Upper lobe of left lung (tissue), 6 donors: ENCODE data around the gene WFDC5. TPM values are rescaled to one million over a fixed set of nuclear protein-coding genes. Genes with fewer than 3 reads are reported as not detected.

Source experiments
- ATAC-seq, 2 donors: fragments of 200-7000 bp; cut with Tn5 transposase; one replicate each; pipeline ENCODE4 v1.9.1; 2022; ENCODE audit warnings: mild to moderate bottlenecking in 2 of 2, moderate library complexity in 2 of 2; ENCODE audit not compliant: low FRiP score in 2 of 2
- DNase-seq, 2 donors: peaks; one replicate each; pipeline ENCODE4 v3.0.0-alpha.2; 2019 to 2020
- H3K27ac ChIP-seq, 4 donors: fragments of 200-600 bp; sonication (generic); one replicate each; pipeline ENCODE4 v1.5.1; 2016 to 2019
- H3K27me3 ChIP-seq, 4 donors: fragments of 200-600 bp; sonication (generic); one replicate each; pipeline ENCODE4 v1.5.1; 2017 to 2019
- H3K36me3 ChIP-seq, 4 donors: fragments of 200-600 bp; sonication (generic); one replicate each; pipeline ENCODE4 v1.5.1; 2016 to 2019
- H3K4me1 ChIP-seq, 4 donors: fragments of 200-600 bp; sonication (generic); one replicate each; pipeline ENCODE4 v1.5.1; 2018 to 2019
- H3K4me3 ChIP-seq, 4 donors: fragments of 200-600 bp; sonication (generic); one replicate each; pipeline ENCODE4 v1.5.1; 2017 to 2019; ENCODE audit warnings: mild to moderate bottlenecking in 2 of 4, moderate library complexity in 1 of 4
- H3K9me3 ChIP-seq, 4 donors: fragments of 200-600 bp; sonication (generic); one replicate each; pipeline ENCODE4 v1.5.1; 2018 to 2019
- EP300 ChIP-seq, 4 donors: sonication (generic); formaldehyde crosslinking; IDR thresholded peaks; one replicate each; pipeline ENCODE4 v1.5.1; 2017; ENCODE audit warnings: antibody characterized with exemption in 4 of 4, control low read depth in 2 of 4
- POLR2A ChIP-seq, 4 donors: fragments of 450-650 bp; IDR thresholded peaks; one replicate each; pipeline ENCODE4 v1.5.1; 2016 to 2017; ENCODE audit warnings: antibody characterized with exemption in 4 of 4, mild to moderate bottlenecking in 2 of 4
- POLR2AphosphoS5 ChIP-seq, 2 donors: sonication (generic); formaldehyde crosslinking; IDR thresholded peaks; one replicate each; pipeline ENCODE4 v1.5.1; 2017; ENCODE audit warnings: antibody characterized with exemption in 2 of 2
- WGBS, 2 donors: methylation state at CpG; one replicate each; pipeline ENCODE4 v1.1.5; 2017 to 2018; 5-methylcytosine and 5-hydroxymethylcytosine counted together
- total RNA-seq, 6 donors: library from RNA; depleted of rRNA in 4 of 6; stranded (reverse); fragments of >200 nt in 4 of 6; gene quantifications; one replicate each; pipeline versions ENCODE4 v1.1.0 to v1.2.1, GENCODE V29; 2016 to 2021
- TF ChIP-seq, protein P1 (sequence below), 6 experiments: fragments of 450-650 bp in 4 of 6; fragments of 200-600 bp in 2 of 6; sonication (generic) in 2 of 6; IDR thresholded peaks; one replicate each; pipeline ENCODE4 v1.5.1; 2016 to 2019; ENCODE audit warnings: antibody characterized with exemption in 6 of 6
- donor health status: DM: no; HTN: no; CAD: no; lungs with moderate emphysema.
- donor health status: DM: no; HTN: yes; CAD: no; lungs with severe emphysema.

The WFDC5 gene
- total RNA-seq, 6 donors from 2014 or later, result 0.57 to 2.0 TPM; not detected in 4

- ATAC-seq (no peak), DNase-seq (no peak)
- TF ChIP-seq, protein P1, sequence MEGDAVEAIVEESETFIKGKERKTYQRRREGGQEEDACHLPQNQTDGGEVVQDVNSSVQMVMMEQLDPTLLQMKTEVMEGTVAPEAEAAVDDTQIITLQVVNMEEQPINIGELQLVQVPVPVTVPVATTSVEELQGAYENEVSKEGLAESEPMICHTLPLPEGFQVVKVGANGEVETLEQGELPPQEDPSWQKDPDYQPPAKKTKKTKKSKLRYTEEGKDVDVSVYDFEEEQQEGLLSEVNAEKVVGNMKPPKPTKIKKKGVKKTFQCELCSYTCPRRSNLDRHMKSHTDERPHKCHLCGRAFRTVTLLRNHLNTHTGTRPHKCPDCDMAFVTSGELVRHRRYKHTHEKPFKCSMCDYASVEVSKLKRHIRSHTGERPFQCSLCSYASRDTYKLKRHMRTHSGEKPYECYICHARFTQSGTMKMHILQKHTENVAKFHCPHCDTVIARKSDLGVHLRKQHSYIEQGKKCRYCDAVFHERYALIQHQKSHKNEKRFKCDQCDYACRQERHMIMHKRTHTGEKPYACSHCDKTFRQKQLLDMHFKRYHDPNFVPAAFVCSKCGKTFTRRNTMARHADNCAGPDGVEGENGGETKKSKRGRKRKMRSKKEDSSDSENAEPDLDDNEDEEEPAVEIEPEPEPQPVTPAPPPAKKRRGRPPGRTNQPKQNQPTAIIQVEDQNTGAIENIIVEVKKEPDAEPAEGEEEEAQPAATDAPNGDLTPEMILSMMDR (IDR thresholded peaks at IDR 0.05), result no peak
- no peak for TF ChIP-seq EP300 (IDR thresholded peaks at IDR 0.05)
- no peak for TF ChIP-seq POLR2A (IDR thresholded peaks at IDR 0.05)
- no peak for TF ChIP-seq POLR2AphosphoS5 (IDR thresholded peaks at IDR 0.05)
- Histone ChIP-seq H3K9me3 (peaks cover 0 to 9% (median 0%) of the 10 kb centered on the region in 4 donors), H3K4me3 (no peak overlapping the region), H3K4me1 (no peaks in the 10 kb centered on the region), H3K27ac (no peak overlapping the region), H3K36me3 (peaks cover 0 to 60% (median 26%) of the 10 kb centered on the region in 4 donors), H3K27me3 (no peaks in the 10 kb centered on the region)
- WGBS, 2 donors, result 94 to 96% methylated on average over 3 of the region's 3 CpGs
These were observed 32.5 kb downstream of the WFDC5 start for GRCh38 chr20:45082468-45082867.

DNA sequence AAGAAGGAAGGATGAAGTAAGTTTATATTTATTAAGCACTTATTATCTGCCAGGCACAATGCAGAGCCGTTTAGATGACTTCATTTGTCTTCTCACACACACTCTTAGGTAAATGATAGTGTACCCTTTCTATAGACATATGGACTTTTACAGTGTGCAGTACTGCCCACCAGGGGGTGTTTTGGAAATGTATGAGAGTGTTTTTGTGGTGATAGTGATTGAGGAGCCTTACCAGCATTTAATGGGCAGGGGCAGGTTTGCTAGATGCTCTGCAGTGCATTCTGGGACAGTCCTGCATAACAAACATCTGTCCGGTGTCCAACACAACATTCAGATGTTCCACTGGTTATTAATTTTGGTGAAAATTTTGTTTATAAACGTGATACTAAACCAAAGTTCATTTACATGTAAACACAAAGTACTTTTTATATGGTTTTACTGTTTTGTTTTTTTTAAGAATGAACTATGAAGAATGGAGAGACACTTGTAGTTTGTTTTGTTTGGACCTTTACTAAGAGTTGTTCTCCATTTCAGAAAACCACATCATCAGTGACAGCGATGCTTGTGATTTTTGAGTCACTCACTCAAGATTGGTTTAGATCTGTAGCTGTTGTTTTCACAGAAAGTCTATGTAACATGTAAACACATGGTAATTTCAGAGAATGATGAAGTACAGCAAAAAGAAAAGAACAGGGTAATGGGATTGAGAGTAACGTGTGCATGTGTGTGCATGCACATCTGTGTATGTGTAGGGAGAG is 33.9 kb downstream of the WFDC5 start:
- ATAC-seq, result no peak
- Histone ChIP-seq H3K9me3 (peaks cover 0 to 9% (median 0%) of the 10 kb centered on the region in 4 donors), H3K27ac (no peak overlapping the region), H3K4me1 (no peaks in the 10 kb centered on the region), H3K36me3 (peaks cover 8 to 74% (median 33%) of the 10 kb centered on the region in 4 donors), H3K4me3 (no peak overlapping the region), H3K27me3 (no peaks in the 10 kb centered on the region)
- no peak for DNase-seq
- 80 to 84% methylated on average over 5 of the region's 5 CpGs for WGBS, 2 donors
- TF ChIP-seq POLR2AphosphoS5 (IDR thresholded peaks at IDR 0.05), result no peak
- TF ChIP-seq EP300 (IDR thresholded peaks at IDR 0.05), result no peak
- TF ChIP-seq, protein P1 (IDR thresholded peaks at IDR 0.05), result no peak
- TF ChIP-seq POLR2A (IDR thresholded peaks at IDR 0.05), result no peak

DNA sequence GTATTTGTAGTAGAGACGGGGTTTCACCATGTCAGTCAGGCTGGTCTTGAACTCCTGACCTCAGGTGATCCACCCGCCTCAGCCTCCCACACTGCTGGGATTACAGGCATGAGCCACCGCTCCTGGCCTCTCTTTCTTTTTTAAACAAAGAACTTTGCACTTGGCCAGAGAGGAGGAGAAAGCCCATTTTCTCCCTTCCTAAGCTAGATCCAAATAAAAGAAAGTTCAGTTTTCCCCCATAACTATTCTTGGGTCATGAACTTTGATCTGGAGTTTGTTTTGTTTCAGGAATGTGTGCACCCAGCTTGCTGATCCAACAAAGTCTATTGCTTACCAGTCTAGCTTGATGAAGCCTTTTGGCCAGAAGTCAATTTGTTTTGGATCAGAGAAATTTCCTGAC is 37.4 kb downstream of the WFDC5 start:
- Histone ChIP-seq H3K9me3 (peaks cover 0 to 5% (median 0%) of the 10 kb centered on the region in 4 donors), H3K4me1 (no peaks in the 10 kb centered on the region), H3K36me3 (peaks cover 10 to 96% (median 47%) of the 10 kb centered on the region in 4 donors), H3K27ac (no peak overlapping the region), H3K27me3 (no peaks in the 10 kb centered on the region), H3K4me3 (no peak overlapping the region)
- DNase-seq (no peak), ATAC-seq (no peak)
- TF ChIP-seq EP300 (IDR thresholded peaks at IDR 0.05) (no peak), POLR2A (IDR thresholded peaks at IDR 0.05) (no peak), POLR2AphosphoS5 (IDR thresholded peaks at IDR 0.05) (no peak)
- TF ChIP-seq, protein P1 (IDR thresholded peaks at IDR 0.05), result no peak
- 92% methylated on average over 3 of the region's 3 CpGs for whole genome bisulfite sequencing, 2 donors

DNA sequence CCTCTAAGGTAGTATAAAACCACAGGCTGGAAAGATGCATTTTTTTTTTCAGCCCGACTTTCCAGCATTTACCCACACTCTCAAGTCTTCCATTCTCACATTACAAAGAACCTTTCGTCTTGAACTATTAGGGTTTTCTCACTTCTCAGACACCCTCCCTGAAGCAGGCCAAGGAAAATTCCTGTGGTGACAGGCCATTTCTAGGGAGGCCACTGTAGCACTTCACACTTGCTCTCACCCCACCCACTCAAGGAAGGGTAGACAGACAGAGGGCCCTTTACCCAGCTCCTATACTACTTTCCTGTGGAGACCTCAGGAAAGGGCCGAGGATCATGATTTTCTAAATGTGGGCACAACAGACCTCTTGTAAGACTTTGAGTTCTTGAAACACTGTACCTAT is 41.8 kb downstream of the WFDC5 start:
- no peaks in the 10 kb centered on the region for H3K27me3 ChIP-seq
- WGBS, 2 donors, result 70 to 89% methylated on average over 3 of the region's 3 CpGs
- TF ChIP-seq POLR2A (IDR thresholded peaks at IDR 0.05) (no peak), EP300 (IDR thresholded peaks at IDR 0.05) (no peak), POLR2AphosphoS5 (IDR thresholded peaks at IDR 0.05) (no peak)
- TF ChIP-seq, protein P1 (IDR thresholded peaks at IDR 0.05), result no peak
- H3K9me3 ChIP-seq, result no peaks in the 10 kb centered on the region
- DNase-seq (no peak), ATAC-seq (no peak)
- peaks cover 0 to 6% (median 2%) of the 10 kb centered on the region in 4 donors for H3K4me1 ChIP-seq
- H3K4me3 ChIP-seq, result no peak overlapping the region
- peaks cover 10 to 60% (median 27%) of the 10 kb centered on the region in 4 donors for H3K36me3 ChIP-seq
- no peak overlapping the region for H3K27ac ChIP-seq
